Lower leg skin (tissue), 3 donors: Measurements from ENCODE around the gene UPK3B.
"Not testable (repeated sequence)": the region's sequence is repeated elsewhere in the genome, so short reads cannot be mapped to it uniquely, and the experiment has no call there.

Experiments used
- POLR2A ChIP-seq, 2 donors: fragments of 450-650 bp; IDR thresholded peaks; one replicate each; pipeline ENCODE4 v1.6.1; 2016 to 2017; ENCODE audit warnings: antibody characterized with exemption in 2 of 2, mild to moderate bottlenecking in 1 of 2, moderate library complexity in 1 of 2
- TF ChIP-seq, protein P1 (sequence below), 3 donors: fragments of 450-650 bp; IDR thresholded peaks; one replicate each; pipeline ENCODE4 v1.5.1; 2016; ENCODE audit warnings: antibody characterized with exemption in 3 of 3, mild to moderate bottlenecking in 3 of 3, moderate library complexity in 2 of 3

DNA sequence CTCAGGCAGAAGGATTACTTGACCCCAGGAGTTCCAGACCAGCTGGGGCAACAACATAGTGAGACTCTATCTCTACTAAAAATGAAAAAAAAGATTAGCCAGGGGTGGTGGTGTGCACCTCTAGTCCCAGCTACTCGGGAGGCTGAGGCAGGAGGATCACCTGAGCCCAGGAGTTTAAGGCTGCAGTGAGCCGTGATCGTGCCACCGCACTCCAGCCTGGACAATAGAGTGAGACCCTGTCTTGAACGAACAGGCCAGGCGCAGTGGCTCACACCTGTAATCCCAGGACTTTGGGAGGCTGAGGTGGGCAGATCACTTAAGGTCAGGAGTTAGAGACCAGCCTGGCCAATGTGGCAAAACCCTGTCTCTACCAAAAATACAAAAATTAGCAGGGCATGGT, 6.6 kb downstream of the UPK3B start:
- not testable (repeated sequence) for TF ChIP-seq POLR2A (IDR thresholded peaks at IDR 0.05)
- TF ChIP-seq, protein P1, sequence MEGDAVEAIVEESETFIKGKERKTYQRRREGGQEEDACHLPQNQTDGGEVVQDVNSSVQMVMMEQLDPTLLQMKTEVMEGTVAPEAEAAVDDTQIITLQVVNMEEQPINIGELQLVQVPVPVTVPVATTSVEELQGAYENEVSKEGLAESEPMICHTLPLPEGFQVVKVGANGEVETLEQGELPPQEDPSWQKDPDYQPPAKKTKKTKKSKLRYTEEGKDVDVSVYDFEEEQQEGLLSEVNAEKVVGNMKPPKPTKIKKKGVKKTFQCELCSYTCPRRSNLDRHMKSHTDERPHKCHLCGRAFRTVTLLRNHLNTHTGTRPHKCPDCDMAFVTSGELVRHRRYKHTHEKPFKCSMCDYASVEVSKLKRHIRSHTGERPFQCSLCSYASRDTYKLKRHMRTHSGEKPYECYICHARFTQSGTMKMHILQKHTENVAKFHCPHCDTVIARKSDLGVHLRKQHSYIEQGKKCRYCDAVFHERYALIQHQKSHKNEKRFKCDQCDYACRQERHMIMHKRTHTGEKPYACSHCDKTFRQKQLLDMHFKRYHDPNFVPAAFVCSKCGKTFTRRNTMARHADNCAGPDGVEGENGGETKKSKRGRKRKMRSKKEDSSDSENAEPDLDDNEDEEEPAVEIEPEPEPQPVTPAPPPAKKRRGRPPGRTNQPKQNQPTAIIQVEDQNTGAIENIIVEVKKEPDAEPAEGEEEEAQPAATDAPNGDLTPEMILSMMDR (IDR thresholded peaks at IDR 0.05): not testable (repeated sequence)
